ENCODE data around the gene PREB.
A peak's percentile ranks its signal among the peaks of the same experiment; 100 is the strongest.

Gene PREB

DNA sequence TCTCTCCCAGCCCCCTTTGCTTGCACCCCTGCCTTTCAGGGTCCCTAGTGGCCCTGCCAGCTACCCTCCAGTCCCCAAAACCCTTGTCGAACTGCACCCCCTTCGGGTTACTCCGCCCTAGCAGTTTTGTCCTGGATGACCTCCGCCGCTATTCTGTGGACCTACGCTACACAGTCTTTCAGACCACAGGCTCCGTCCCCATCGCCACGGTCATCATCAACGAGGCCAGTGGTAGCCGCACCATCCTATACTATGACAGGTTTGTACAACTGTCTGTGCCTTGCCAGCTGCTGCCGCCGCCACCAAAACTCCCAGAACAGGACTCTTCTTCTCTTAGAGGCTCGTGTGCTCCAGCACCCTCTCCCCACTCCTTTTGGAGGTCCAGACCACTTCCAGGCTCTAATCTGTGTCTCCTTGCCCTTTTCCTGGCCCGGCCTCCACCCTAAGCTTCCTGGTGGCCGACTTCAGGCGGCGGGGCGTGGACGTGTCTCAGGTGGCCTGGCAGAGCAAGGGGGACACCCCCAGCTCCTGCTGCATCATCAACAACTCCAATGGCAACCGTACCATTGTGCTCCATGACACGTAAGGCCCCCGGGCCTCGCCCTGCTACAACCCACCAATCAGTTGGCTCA is 40.0 kb downstream of the PREB start:
- no peak for DNase-seq

DNA sequence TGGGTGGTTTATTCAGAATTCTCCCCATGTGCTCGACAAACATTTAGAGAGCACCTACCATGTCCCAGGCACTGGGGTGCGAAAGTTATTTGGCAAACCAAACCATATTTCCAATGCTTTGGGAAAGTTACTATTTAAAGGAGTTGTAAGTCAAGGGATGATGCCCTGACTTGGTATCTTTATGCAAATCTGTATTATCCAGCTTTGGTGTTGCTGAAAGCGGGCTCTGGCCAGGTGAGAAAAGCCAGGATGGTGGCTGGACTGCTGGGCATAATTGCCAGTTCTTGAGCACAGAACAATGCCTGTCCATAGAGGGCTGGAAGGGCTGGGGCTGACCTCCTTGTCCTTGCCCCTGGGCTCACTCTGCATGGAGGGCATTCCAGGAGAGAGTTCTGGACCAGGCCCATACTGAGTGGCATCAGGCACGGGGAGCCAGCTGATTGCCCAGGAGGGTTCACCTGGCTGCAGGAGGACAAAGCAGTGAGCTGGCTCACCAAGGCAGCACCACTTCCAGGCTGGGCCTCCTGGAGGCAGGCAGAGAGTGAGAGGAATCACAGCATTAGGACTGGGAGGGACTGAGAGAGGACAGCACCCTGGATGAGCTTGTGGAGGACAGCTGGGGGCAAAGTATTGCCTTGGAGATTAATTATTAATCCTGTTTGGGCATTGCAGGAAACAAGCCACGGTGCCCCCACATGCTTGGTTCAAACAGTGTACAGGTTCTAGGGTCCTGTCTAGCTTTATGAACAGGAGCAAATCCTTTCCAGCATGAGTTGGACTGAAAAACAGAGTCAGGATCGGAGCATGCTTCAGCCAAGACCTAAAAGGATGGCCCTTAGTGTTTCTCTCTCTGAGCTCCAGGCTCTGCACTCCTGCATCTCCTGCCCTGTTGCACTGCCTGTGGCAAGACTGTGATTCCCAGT is 40.7 kb downstream of the PREB start:
- DNase-seq, result no peak

DNA sequence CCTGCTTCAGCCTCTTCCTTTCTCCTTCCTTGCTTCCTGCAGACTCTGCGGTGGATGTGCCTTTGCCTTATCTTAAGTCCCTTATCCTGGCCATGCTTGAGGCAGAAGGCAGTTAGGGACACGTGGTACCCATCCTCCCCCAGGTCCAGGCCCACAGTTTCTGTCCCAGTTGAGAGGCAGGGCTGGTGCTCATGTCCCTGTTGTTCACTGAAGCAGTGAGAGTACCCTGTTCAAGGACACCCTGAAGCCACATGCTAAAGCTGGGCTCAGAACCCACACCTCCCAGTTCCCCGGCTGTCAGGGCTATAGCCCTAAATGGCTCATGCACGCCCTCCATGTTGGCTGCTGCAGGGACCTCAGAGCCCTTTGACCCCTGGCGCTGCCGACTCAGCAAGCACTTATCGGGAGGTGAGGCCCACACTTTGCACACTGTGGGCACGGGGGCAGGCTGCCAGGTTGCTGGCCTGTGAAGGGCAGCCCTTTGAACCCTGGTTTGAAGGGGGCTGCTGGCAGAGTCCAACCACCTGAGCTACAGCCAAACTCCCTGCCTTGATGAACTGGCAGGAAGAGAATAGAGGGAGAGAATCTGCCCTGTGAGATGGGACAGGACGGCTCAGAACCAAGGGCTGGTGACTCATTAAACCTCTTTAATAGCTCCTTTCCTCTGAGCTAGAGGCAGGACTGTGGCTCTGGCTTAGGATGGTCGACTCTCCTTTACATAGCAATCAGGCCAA is 41.6 kb downstream of the PREB start:
- DNase-seq, result no peak

DNA sequence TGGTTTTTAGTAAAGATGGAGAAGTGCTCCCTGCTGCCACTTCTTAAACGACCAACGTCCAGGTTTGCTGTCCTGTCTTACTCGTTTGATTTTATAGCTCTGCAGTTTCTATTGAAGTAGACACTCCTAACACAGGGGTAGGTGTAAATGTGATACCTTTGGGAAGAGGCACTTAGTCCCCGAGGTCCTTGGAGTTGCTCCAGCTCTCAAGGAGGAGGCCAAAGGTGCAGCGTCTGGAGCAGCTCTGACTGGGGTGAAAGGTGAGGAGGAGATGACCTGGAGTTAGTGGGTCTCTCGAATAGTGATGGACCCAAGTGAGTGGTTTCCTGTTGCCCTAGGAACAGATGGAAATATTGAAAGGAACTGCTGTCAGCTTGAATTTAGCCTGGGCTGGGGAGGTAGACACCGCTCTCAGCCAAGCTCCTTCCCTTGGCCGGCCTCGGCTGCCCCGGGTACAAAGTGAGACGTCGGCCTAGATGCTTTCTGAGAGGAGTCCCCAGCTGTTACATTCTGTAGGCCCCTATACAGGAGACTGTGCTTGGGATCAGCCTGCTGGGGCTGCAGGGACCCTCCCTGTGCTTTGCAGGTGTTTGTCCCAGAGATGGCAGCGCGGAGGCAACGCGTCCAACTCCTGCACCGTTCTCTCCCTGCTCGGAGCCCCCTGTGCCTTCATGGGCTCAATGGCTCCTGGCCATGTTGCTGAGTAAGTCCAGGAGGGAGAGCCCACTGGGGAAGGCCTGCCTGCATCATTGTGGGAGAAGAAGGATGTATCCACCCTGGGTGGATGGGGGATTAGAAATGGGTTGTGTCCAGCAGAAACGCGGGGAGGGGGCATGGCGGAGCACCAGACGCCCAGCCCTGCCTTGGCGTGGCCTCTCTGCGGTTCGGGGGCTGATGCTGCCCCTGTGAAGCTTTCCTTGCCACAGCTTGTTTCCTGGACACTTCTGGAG is 42.4 kb downstream of the PREB start:
- no peak for DNase-seq

DNA sequence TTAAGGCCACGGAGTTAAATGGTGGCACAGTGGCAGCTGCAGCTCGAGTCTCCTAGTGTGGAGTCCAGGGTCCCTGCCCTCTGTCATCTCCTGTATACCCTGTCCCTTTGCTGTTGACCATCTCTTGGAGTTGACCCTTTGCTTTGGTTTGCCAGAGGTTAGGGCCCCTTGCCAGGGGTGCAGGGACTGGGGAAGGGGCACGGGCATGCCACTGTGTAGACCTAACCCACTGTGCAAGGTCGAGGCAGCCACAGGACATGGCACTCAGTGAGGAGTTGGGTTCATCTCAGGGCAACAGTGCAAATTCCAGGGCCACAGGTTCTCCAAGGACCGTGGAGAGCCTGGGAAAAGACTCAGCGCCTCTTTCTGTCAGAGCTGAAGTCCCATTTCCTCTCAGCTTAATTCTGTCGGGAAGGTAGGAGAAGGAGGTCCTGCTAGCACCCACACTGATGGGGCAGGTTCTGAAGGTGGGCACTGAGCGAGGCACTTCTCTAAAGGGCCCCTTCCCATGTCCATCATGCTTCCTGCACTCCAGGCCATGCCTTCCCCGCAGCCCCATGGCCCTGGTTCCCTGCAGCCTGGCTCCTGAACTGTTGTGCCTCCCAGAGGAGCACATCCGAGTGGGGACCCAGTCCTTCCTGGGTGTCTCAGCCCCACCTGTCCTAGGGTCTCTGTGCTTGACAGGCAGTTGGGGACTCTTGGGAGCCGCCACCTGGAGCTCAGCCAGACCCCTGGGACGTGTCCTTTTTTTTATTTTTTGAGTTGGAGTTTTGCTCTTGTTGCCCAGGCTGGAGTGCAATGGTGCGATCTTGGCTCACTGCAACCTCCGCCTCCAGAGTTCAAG is 45.1 kb downstream of the PREB start:
- no peak for DNase-seq

DNA sequence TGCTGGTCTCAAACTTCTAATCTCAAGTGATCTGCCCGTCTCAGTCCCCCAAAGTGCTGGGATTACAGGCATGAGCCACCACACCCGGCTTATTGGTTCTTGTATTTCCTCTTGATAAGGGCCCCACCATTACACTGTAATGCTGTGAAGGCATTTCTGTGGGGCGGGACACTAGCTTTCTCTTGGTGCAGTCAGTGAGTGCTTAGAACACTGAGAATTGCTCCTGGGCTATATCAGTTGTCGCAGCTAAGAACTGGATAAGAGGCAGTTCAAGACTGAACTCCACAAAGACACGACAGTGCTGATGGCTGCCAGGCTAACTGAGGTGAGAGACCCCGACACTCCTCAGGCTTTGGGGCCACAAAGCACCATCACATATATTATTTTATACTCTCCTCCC is 45.8 kb downstream of the PREB start:
- no peak for DNase-seq

DNA sequence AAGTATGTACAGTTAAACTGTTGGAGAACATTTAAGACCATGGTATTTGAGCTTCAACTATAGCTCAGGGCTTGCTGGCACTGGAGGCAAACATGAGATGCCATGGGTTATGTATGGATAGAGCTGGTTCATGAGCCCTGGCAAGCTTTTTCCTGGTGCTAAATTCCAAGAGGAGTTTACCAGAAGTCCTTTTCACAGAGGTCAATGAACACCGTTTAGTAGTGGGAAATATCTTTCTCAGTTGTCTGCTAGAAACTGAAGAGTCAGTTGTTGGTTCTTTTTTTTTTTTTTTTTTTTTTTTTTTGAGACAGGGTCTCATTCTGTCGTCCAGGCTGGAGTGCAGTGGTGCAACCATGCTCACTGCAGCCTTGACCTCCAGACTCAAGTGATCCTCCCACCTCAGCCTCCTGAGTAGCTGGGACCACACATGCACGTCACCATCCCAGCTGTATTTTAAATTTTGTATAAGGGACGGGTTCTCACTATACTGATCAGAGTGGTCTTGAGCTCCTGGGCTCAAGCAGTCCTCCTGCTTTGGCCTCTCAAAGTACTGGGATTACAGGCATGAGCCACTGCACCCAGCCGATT is 46.5 kb downstream of the PREB start:
- DNase-seq, result no peak

DNA sequence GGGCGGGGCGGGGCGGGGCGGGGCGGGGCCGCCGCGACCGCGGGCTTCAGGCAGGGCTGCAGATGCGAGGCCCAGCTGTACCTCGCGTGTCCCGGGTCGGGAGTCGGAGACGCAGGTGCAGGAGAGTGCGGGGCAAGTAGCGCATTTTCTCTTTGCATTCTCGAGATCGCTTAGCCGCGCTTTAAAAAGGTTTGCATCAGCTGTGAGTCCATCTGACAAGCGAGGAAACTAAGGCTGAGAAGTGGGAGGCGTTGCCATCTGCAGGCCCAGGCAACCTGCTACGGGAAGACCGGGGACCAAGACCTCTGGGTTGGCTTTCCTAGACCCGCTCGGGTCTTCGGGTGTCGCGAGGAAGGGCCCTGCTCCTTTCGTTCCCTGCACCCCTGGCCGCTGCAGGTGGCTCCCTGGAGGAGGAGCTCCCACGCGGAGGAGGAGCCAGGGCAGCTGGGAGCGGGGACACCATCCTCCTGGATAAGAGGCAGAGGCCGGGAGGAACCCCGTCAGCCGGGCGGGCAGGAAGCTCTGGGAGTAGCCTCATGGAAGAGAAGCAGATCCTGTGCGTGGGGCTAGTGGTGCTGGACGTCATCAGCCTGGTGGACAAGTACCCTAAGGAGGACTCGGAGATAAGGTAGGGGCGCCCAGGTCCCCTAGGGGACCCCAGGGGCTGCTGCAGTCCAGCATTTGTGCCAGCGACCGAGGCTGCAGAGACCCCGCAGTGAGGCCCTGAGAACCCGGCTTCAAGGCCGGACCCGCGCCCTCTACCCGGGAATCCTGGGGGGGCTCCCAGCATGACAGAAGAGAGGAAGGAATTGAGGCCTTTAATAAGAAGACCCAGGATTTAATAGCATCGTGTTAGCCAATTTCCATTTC is 47.5 kb downstream of the PREB start, which contains the start of gene KHK:
Gene KHK, plus strand, starts transcription at position 49 of the 870 bp plus-strand sequence. Its CDS starts 488 bp downstream, at position 537.
- DNase-seq, result peak in 1 of 2 experiments; percentile 37

DNA sequence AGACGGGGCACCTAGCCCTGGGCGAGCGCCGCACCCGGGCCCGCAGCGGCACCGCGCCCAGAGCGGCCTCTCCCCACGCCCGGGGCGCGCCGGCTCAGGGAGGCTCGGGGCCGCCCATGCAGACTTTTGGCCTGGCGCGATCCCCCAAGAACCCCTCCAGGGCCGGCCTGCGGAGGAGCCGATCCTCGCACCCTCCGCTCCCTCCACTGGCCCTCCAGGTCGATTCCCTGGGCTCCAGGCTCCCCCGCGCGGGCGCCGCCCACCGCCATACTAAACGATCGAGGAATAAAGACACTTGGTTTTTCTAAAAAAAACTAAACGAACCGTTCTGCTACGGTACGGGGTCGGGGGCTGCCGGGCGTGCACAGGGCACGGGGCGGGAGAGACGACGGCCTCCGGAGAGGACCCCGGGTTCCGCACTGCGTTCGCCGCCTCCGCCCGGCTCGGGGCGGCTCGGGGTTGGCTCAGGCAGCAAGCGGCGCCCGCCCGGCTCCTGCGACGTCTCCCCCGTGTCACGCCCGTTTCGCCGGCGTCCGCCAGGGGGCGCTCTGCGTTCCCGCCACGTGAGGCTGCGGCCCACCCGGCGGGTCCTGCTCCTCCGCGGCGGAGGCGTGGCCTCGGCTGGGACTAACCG is 48.2 kb downstream of the PREB start:
- DNase-seq, result peak; percentile 79 to 95

DNA sequence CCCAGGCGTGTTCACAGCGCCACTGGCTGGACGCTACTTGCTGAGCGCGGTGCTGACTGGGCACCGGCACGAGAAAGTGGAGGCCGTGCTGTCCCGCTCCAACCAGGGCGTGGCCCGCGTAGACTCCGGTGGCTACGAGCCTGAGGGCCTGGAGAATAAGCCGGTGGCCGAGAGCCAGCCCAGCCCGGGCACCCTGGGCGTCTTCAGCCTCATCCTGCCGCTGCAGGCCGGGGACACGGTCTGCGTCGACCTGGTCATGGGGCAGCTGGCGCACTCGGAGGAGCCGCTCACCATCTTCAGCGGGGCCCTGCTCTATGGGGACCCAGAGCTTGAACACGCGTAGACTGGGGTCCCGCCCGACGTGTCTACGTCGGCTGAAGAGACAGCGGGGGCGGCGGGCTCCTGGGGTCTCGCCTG is 48.8 kb downstream of the PREB start:
- peak in 1 of 2 experiments; percentile 29 for DNase-seq

DNA sequence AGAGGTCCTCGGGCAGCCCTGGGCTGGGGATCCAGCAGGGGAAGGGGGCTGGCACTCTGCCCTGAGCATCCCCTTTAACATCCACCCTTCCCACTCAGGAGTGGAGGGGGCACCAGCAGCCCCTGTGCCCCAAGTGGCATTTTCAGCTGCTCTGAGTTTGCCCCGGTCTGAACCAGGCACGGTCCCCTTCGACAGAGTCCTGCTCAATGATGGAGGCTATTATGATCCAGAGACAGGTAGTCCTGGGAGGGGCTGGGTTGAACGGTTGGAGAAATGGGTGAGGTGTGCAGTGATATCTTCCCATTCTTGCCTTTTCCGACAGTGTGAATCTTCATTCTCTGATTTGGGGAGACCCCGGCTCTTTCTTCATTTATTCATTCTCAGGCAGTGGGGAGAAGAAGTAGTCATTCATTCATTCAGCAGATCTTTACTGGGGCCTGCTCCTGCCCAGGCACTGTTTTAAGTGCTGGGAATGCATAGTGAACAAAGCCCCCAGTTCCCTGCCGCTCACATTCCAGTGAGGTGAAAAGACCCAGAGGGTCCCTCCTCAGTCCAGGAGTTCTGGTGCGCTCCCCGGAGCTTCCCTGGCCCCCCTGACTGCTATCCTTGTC is 49.3 kb downstream of the PREB start:
- no peak for DNase-seq

DNA sequence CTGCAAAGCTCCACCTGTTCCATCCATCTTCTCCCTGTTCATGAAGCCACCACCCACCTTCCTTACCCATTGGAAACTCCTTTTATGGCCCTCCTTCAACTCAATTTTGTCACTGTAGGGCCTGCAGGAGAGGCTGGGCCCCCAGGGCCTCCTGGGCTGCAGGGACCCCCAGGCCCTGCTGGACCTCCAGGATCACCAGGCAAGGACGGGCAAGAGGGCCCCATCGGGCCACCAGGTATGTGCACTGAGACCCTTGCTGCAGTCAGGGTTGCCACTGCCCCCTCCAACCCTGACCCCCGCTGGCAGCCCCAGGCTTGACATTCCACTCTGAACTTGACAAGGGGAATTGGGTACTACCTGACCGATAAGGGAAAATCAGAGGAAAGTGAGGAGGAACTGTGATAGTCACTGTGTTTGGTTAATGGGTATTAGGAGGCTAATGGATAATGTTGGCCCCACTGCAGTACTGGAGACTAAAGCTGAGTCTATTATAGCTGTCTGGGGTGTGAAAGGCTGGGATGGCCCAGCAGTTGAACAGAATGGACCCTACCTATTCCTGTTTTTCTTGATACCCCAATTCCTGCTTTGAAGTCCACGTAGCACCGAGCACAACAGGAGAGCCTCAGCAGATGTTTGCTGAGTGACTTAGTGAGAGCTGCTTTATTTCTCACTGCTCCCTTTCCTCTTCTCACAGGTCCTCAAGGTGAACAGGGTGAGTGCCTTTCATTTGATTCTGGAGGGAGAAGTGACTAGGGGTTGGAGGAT is 50.0 kb downstream of the PREB start:
- DNase-seq, result no peak

DNA sequence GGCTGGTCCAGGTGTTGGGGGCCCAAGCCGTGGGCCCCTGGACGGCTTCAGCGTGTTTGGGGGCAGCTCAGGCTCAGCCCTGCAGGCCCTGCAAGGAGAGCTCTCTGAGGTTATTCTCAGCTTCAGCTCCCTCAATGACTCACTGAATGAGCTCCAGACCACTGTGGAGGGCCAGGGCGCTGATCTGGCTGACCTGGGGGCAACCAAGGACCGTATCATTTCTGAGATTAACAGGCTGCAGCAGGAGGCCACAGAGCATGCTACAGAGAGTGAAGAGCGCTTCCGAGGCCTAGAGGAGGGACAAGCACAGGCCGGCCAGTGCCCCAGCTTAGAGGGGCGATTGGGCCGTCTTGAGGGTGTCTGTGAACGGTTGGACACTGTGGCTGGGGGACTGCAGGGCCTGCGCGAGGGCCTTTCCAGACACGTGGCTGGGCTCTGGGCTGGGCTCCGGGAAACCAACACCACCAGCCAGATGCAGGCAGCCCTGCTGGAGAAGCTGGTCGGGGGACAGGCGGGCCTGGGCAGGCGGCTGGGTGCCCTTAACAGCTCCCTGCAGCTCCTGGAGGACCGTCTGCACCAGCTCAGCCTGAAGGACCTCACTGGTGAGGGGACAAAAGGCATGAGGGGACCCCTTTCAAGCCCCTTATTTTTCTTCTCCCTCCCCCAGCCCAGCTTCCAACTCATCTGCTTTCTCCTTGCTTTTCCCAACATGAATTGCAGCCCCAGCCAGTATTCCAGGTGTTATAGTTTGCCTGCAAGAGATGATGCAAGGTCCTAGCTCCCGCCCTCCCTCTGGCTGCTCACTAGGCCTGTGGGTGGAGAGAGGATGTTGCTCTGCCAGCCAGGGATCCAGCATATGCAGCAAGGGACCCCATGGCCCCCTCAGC is 50.8 kb downstream of the PREB start:
- DNase-seq, result no peak

DNA sequence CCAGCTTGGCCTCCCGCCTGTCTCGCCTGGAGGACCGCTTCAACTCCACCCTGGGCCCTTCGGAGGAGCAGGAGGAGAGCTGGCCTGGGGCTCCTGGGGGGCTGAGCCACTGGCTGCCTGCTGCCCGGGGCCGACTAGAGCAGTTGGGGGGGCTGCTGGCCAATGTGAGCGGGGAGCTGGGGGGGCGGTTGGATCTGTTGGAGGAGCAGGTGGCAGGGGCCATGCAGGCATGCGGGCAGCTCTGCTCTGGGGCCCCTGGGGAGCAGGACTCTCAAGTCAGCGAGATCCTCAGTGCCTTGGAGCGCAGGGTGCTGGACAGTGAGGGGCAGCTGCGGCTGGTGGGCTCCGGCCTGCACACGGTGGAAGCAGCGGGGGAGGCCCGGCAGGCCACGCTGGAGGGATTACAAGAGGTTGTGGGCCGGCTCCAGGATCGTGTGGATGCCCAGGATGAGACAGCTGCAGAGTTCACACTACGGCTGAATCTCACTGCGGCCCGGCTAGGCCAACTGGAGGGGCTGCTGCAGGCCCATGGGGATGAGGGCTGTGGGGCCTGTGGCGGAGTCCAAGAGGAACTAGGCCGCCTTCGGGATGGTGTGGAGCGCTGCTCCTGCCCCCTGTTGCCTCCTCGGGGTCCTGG is 51.5 kb downstream of the PREB start:
- DNase-seq, result no peak

DNA sequence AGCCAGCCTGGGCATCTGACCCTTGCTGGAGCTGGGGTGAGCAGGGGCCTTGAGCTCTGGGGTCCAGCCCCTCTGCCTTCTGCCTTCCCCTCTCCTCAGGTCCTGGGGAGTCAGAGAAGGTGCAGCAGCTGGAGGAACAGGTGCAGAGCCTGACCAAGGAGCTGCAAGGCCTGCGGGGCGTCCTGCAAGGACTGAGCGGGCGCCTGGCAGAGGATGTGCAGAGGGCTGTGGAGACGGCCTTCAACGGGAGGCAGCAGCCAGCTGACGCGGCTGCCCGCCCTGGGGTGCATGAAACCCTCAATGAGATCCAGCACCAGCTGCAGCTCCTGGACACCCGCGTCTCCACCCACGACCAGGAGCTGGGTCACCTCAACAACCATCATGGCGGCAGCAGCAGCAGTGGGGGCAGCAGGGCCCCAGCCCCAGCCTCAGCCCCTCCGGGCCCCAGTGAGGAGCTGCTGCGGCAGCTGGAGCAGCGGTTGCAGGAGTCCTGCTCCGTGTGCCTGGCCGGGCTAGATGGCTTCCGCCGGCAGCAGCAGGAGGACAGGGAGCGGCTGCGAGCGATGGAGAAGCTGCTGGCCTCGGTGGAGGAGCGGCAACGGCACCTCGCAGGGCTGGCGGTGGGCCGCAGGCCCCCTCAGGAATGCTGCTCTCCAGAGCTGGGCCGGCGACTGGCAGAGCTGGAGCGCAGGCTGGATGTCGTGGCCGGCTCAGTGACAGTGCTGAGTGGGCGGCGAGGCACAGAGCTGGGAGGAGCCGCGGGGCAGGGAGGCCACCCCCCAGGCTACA is 52.3 kb downstream of the PREB start:
- DNase-seq, result no peak
